Lower lobe of right lung (tissue), 2 donors: Measurements from ENCODE around the gene MRPL10. TPM values are rescaled to one million over a fixed set of nuclear protein-coding genes. Genes with fewer than 3 reads are reported as not detected.

Experiments used
- ATAC-seq, 2 donors: fragments of 200-7000 bp; cut with Tn5 transposase; one replicate each; pipeline ENCODE4 v1.9.1; 2020 to 2022; ENCODE audit warnings: mild to moderate bottlenecking in 2 of 2, moderate library complexity in 2 of 2
- DNase-seq: peaks from one replicate; pipeline ENCODE4 v3.0.0-alpha.2; 2020
- H3K27ac ChIP-seq: fragments of 200-600 bp; one replicate; pipeline ENCODE4 v1.8.0; 2022
- H3K27me3 ChIP-seq: fragments of 200-600 bp; one replicate; pipeline ENCODE4 v1.8.0; 2022; ENCODE audit warnings: low read depth
- H3K36me3 ChIP-seq: fragments of 200-600 bp; one replicate; pipeline ENCODE4 v1.8.0; 2022; ENCODE audit warnings: mild to moderate bottlenecking
- H3K4me1 ChIP-seq: fragments of 200-600 bp; one replicate; pipeline ENCODE4 v1.8.0; 2022
- H3K4me3 ChIP-seq: fragments of 200-600 bp; one replicate; pipeline ENCODE4 v1.8.0; 2022; ENCODE audit warnings: mild to moderate bottlenecking
- H3K9me3 ChIP-seq: fragments of 200-600 bp; one replicate; pipeline ENCODE4 v1.8.0; 2022
- intact Hi-C: fragments of 100-400 bp; cut with DNase I; formaldehyde crosslinking; loops from one replicate; pipeline ENCODE4 v1.11.0; 2022
- total RNA-seq: library from RNA; stranded (reverse); fragmentation: NEBNext Ultra II Directional; extraction: Animal tissue kit (Norgen Biotek cat#: 25700); gene quantifications from one replicate; pipeline ENCODE4 v1.2.1, GENCODE V29; 2021
- TF ChIP-seq, protein P1 (sequence below): fragments of 200-600 bp; IDR thresholded peaks from one replicate; pipeline ENCODE4 v1.8.0; 2022; ENCODE audit warnings: antibody characterized with exemption, mild to moderate bottlenecking
- donor health status: DM: no; HTN: yes; CAD: no; lungs with severe emphysema.

MRPL10 gene
- total RNA-seq, 1 donor from 2014 or later, result 33.2 TPM

DNA sequence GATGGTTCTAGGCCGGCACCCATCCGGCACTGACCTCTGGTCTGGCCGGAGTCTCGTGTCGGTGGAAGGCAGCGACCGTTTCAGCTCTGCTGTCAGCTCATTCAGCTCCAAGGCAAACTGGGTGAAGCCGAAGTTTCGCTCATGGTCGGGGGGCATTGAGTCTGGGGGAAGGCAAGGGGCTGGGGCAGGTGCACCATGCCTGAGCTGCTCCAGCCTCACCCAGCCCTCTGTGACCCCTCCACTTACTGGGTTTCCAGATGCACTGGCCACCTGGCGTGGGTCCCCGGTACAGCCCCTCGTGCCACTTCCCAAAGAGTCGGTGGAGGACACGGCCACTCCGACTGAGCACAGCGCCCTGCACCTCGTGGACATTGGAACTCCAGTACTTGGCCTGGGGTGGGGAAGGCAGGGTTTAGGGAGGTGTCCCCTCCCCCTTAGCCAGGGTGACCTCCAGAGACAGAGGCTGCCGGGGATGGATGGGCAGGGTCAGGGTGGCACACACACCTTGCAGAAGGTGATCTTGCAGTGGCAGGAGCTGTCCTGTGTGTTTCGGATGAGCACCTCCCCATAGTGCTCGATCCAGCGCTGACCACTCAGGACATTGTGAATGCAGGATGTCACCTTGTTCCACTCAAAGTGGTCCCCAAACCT lies 22.4 kb downstream of the MRPL10 start:
- Histone ChIP-seq H3K4me3 (no peak overlapping the region), H3K9me3 (no peaks in the 10 kb centered on the region), H3K4me1 (peaks cover 16% of the 10 kb centered on the region), H3K27ac (no peak overlapping the region), H3K27me3 (no peaks in the 10 kb centered on the region), H3K36me3 (peaks cover 69% of the 10 kb centered on the region)
- intact Hi-C loops, result no loop called here
- ATAC-seq, result no peak
- TF ChIP-seq, protein P1, sequence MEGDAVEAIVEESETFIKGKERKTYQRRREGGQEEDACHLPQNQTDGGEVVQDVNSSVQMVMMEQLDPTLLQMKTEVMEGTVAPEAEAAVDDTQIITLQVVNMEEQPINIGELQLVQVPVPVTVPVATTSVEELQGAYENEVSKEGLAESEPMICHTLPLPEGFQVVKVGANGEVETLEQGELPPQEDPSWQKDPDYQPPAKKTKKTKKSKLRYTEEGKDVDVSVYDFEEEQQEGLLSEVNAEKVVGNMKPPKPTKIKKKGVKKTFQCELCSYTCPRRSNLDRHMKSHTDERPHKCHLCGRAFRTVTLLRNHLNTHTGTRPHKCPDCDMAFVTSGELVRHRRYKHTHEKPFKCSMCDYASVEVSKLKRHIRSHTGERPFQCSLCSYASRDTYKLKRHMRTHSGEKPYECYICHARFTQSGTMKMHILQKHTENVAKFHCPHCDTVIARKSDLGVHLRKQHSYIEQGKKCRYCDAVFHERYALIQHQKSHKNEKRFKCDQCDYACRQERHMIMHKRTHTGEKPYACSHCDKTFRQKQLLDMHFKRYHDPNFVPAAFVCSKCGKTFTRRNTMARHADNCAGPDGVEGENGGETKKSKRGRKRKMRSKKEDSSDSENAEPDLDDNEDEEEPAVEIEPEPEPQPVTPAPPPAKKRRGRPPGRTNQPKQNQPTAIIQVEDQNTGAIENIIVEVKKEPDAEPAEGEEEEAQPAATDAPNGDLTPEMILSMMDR, result no peak
- no peak for DNase-seq

DNA sequence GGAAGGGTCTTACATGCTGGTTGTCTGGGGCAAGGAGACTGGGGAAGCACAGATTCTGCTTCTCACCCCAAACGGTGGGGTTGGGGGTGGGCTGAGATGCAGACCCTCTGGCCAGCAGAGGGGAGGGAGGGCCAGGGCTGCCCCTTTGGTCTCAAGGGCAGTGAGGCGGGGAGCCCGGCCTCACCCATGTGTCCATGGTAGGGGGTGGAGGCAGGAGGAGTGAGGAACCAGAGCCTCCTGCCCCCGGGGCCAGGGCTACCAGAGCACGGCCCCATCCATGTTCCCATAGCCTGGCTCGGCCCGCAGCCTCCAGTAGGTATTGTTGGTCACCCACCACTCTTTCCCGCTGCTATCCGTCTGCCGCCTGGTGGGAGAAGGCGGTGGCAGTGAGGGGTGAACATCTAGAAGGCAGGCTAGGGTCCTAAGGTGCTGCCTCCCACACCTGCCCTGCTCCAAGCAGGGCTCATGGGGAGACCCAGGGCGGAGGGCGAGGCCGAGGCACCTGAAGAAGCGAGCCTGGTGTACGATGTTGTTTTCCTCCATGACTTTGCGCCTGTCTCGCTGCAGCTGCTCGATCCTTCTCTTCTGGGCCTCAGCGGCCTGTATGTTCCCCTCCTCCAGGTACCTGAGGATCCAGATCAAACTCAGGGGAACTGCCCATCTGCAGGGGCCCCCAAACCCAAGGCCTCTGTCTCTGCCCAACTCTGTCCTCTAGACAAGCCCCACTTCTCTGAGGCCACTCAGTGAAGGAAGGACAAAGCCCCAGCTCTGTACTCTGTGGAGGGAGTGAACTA lies 23.1 kb downstream of the MRPL10 start:
- ATAC-seq (no peak), DNase-seq (no peak)
- Histone ChIP-seq H3K27ac (no peak overlapping the region), H3K4me3 (no peak overlapping the region), H3K27me3 (no peaks in the 10 kb centered on the region), H3K9me3 (no peaks in the 10 kb centered on the region), H3K36me3 (peaks cover 62% of the 10 kb centered on the region), H3K4me1 (peaks cover 16% of the 10 kb centered on the region)
- intact Hi-C loops, result no loop called here
- TF ChIP-seq, protein P1, result no peak

DNA sequence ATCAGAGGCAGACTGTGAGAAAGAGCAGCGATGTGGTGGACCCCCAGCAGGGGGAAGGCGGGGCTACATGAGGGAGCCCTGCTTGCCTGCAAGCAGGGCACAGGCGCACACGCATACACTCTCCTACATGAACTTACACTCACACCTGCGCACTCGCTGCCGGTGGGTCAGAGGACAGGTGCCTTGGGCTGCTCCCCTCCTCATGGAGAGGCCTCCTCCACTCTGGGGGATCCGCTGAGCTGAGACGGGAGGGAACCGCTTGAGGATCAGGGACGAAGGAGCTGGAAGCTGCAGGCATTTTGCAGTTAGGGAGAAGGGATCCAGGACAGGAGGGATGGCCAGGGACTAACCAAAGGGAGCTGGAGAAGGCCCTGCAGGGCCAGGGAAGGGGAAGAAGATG lies 23.9 kb downstream of the MRPL10 start:
- DNase-seq (no peak), ATAC-seq (no peak)
- no peaks in the 10 kb centered on the region for H3K9me3 ChIP-seq
- H3K27ac ChIP-seq, result no peak overlapping the region
- peaks cover 16% of the 10 kb centered on the region for H3K4me1 ChIP-seq
- TF ChIP-seq, protein P1, result no peak
- no peaks in the 10 kb centered on the region for H3K27me3 ChIP-seq
- H3K36me3 ChIP-seq, result peaks cover 54% of the 10 kb centered on the region
- no peak overlapping the region for H3K4me3 ChIP-seq
- intact Hi-C loops, result no loop called here

DNA sequence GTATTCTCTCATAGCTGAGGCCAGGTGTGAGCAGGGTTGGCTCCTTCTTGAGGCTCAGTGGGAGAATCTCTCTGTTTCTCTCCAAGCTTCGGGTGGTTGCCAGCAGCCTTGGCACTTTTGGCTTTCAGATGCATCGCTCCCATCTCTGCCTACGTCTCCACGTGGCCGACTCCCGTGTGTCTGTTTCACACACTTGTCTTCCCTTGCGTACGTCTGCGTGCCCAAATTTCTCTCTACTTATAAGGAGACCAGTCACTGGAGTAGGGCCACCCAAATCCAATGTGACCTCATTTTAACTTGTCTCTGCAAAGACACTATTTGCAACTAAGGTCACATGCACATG lies 24.5 kb downstream of the MRPL10 start:
- no peak overlapping the region for H3K4me3 ChIP-seq
- no peaks in the 10 kb centered on the region for H3K27me3 ChIP-seq
- peaks cover 50% of the 10 kb centered on the region for H3K36me3 ChIP-seq
- TF ChIP-seq, protein P1, result no peak
- H3K4me1 ChIP-seq, result peaks cover 16% of the 10 kb centered on the region
- no peak for DNase-seq
- no peak for ATAC-seq
- no peaks in the 10 kb centered on the region for H3K9me3 ChIP-seq
- no peak overlapping the region for H3K27ac ChIP-seq
- intact Hi-C loops, result no loop called here

DNA sequence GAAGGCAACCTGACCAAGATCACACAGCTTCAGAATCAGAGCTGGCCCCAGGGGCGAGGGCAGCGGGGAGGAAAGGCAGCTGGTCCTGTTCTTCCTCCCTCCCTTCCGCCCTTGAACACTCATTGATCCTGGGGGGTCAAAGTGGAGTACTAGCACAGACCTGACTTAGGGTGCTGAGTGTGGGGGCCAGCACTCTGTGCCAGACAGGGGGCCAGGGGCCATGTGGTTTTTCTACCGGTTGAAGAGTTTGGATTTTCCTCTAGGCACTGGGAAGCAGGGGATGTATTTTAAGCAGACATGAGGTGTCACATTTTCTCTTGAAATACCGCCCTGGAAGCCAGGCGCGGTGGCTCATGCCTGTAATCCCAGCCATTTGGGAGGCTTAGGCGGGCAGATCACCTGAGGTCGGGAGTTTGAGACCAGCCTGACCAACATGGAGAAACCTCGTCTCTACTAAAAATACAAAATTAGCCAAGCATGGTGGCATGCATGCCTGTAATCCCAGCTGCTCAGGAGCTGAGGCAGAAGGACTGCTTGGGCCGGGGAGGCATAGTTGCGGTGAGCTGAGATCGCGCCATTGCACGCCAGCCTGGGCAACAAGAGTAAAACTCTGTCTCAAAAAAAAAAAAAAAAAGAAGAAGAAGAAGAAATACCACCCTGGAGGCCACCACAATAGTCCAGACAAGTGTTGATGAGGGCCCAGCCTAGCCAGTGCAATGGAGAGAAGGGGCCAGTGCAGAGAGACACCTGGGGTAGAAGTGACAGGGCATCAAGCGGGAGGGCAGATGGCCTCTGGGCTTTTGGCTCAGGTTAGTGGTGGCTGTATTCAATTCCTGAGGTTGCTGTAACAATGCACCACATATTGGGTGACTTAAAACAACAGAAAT lies 25.1 kb downstream of the MRPL10 start:
- intact Hi-C loops, result no loop called here
- DNase-seq (no peak), ATAC-seq (no peak)
- H3K4me1 ChIP-seq, result peaks cover 16% of the 10 kb centered on the region
- TF ChIP-seq, protein P1, result no peak
- H3K36me3 ChIP-seq, result peaks cover 44% of the 10 kb centered on the region
- H3K27me3 ChIP-seq, result no peaks in the 10 kb centered on the region
- no peak overlapping the region for H3K4me3 ChIP-seq
- no peak overlapping the region for H3K27ac ChIP-seq
- no peaks in the 10 kb centered on the region for H3K9me3 ChIP-seq
